ENCODE measurements around the gene EXT2. TPM values are rescaled to one million over a fixed set of nuclear protein-coding genes. Genes with fewer than 3 reads are reported as not detected.

EXT2 gene
- total and polyA plus RNA-seq, 2 of the 13 experiments (the other 11 are each of a cell fraction or from before 2014, with no cell fraction given) = 61.5 to 68.7 TPM

- intact Hi-C loops (cut with micrococcal nuclease; ENCODE audit: unreplicated experiment) (no loop called here), in situ Hi-C loops (cut with HindIII; ENCODE audit: extremely low pct_ligation_motif_present, low pct_unique_long_range_greater_than_20kb) (no loop called here)
- no peak overlapping the region for H3K9ac ChIP-seq (ENCODE audit: insufficient read depth, low read depth, low read length)
- BruUV-seq (replicated peaks) = no TSS peak
- H3K27ac ChIP-seq (ENCODE audit: extremely low read length, insufficient read depth, low read length) = no peak overlapping the region
- DNase-seq (ENCODE audit: low spot score) = no peak
- H2AFZ ChIP-seq (ENCODE audit: low read length) = no peak overlapping the region
- H3K79me2 ChIP-seq (ENCODE audit: insufficient read depth, low read length) = no peaks in the 10 kb centered on the region
- POLR2A ChIA-PET = no interaction called here
- no peaks in the 10 kb centered on the region for H3K27me3 ChIP-seq (ENCODE audit: control insufficient read depth in 1 of 2, insufficient read depth in 2 of 2, low read length in 2 of 2)
- no peak for TF ChIP-seq NFIB (CRISPR knock-in tag; IDR thresholded peaks at IDR 0.05; ENCODE audit: borderline replicate concordance)
- peak; percentile 35; the same call in 1 of the 2 replicates for TF ChIP-seq MAFF (IDR thresholded peaks at IDR 0.05; ENCODE audit: low read depth, low read length)
- TF ChIP-seq MAFK (conservative IDR thresholded peaks at IDR 0.05 in 1 of 2, IDR thresholded peaks at IDR 0.05 in 1 of 2; ENCODE audit: low read length in 2 of 2) = peak; percentile 45 to 55; a peak in 3 of 4 replicates
- no peaks in the 10 kb centered on the region for H4K20me1 ChIP-seq (ENCODE audit: insufficient read depth, low read length)
- 98% methylated on average over 2 of the region's 2 CpGs for WGBS (ENCODE audit: low lambda C conversion rate)
- H3K4me1 ChIP-seq (ENCODE audit: insufficient read depth, low read length) = no peaks in the 10 kb centered on the region
- H3K9me3 ChIP-seq (ENCODE audit: low read length) = no peaks in the 10 kb centered on the region
- no peak overlapping the region for H3K4me3 ChIP-seq (replicated peaks in 1 of 3; ENCODE audit: insufficient read depth in 1 of 3, low read depth in 2 of 3, low read length in 3 of 3)
- ATAC-seq = no peak
- FAIRE-seq = no peak
- H3K4me2 ChIP-seq (ENCODE audit: low read depth, low read length) = no peak overlapping the region
- no peaks in the 10 kb centered on the region for H3K36me3 ChIP-seq (replicated peaks in 1 of 2; ENCODE audit: control insufficient read depth in 1 of 2, insufficient read depth in 2 of 2, low read length in 2 of 2)
- CTCF ChIA-PET (ENCODE audit: low intra/inter-chr PET ratio, low total read pairs) = no interaction called here
These were observed 84.6 kb downstream of the EXT2 start for GRCh38 chr11:44180107-44180506.

GRCh38 chr11:44185522-44185921 is 90.0 kb downstream of the EXT2 start:
- BruUV-seq (replicated peaks) = no TSS peak
- H3K4me3 ChIP-seq (replicated peaks in 1 of 3; ENCODE audit: insufficient read depth in 1 of 3, low read depth in 2 of 3, low read length in 3 of 3) = no peak overlapping the region
- no peak for FAIRE-seq
- intact Hi-C loops (cut with micrococcal nuclease; ENCODE audit: unreplicated experiment) = no loop called here
- H3K4me2 ChIP-seq (ENCODE audit: low read depth, low read length) = no peak overlapping the region
- no peaks in the 10 kb centered on the region for H3K4me1 ChIP-seq (ENCODE audit: insufficient read depth, low read length)
- no peaks in the 10 kb centered on the region for H4K20me1 ChIP-seq (ENCODE audit: insufficient read depth, low read length)
- H3K36me3 ChIP-seq (replicated peaks in 1 of 2; ENCODE audit: control insufficient read depth in 1 of 2, insufficient read depth in 2 of 2, low read length in 2 of 2) = no peaks in the 10 kb centered on the region; a peak in 1 of 5 replicates
- no peak overlapping the region for H2AFZ ChIP-seq (ENCODE audit: low read length)
- CTCF ChIA-PET (ENCODE audit: low intra/inter-chr PET ratio, low total read pairs) = no interaction called here
- no peak for DNase-seq (ENCODE audit: low spot score)
- H3K27ac ChIP-seq (ENCODE audit: extremely low read length, insufficient read depth, low read length) = no peak overlapping the region
- ATAC-seq = no peak
- no peaks in the 10 kb centered on the region for H3K79me2 ChIP-seq (ENCODE audit: insufficient read depth, low read length)
- peaks cover 27% of the 10 kb centered on the region for H3K9me3 ChIP-seq (ENCODE audit: low read length)
- no peak for TF ChIP-seq SIX4 (CRISPR knock-in tag; IDR thresholded peaks at IDR 0.05)
- no peak for TF ChIP-seq ZZZ3 (CRISPR knock-in tag; IDR thresholded peaks at IDR 0.05; ENCODE audit: borderline replicate concordance)
- no peak for TF ChIP-seq RFX3 (CRISPR knock-in tag; IDR thresholded peaks at IDR 0.05)
- TF ChIP-seq GTF3A (CRISPR knock-in tag; conservative IDR thresholded peaks at IDR 0.05) = no peak
- TF ChIP-seq SKIL (CRISPR knock-in tag; IDR thresholded peaks at IDR 0.05; ENCODE audit: borderline replicate concordance) = no peak
- H3K27me3 ChIP-seq (ENCODE audit: control insufficient read depth in 1 of 2, insufficient read depth in 2 of 2, low read length in 2 of 2) = no peaks in the 10 kb centered on the region
- in situ Hi-C loops (cut with HindIII; ENCODE audit: extremely low pct_ligation_motif_present, low pct_unique_long_range_greater_than_20kb) = no loop called here
- POLR2A ChIA-PET = no interaction called here
- H3K9ac ChIP-seq (ENCODE audit: insufficient read depth, low read depth, low read length) = no peak overlapping the region
